DOHH2 (cell line): ENCODE results near the gene CEP112.

Experiments
- EZH2phosphoT487 ChIP-seq: fragments of 200-600 bp; sonication (generic); IDR thresholded peaks from 2 replicates; pipeline ENCODE4 v1.6.1; 2017; ENCODE audit warnings: borderline replicate concordance, mild to moderate bottlenecking, antibody characterized with exemption, low read length, moderate library complexity, mixed read lengths
- TF ChIP-seq, protein P1 (sequence below): fragments of 200-600 bp; sonication (generic); IDR thresholded peaks from one replicate; pipeline ENCODE4 v1.5.1; 2014; ENCODE audit warnings: antibody characterized with exemption, mild to moderate bottlenecking, low read depth, low read length; ENCODE audit not compliant: poor library complexity, severe bottlenecking

DNA sequence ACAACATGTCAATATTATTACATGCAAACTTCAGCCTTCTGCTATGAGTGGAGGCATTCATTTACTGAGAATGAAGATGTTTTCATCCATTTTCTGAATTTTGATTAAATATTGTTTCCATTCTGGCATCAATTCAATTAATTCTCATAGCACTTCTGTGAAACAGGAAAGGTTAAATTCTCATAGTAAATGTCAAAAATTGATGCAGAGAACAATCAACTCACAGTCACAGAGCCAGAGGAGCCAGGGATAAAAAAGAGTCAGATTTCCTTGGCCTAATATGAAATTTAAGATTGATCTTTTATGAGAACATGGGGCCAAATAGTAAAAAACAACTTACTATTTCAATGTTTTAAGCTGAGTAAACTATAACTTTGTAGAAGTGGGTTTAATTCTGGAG, 446.7 kb downstream of the CEP112 start:
- TF ChIP-seq, protein P1, sequence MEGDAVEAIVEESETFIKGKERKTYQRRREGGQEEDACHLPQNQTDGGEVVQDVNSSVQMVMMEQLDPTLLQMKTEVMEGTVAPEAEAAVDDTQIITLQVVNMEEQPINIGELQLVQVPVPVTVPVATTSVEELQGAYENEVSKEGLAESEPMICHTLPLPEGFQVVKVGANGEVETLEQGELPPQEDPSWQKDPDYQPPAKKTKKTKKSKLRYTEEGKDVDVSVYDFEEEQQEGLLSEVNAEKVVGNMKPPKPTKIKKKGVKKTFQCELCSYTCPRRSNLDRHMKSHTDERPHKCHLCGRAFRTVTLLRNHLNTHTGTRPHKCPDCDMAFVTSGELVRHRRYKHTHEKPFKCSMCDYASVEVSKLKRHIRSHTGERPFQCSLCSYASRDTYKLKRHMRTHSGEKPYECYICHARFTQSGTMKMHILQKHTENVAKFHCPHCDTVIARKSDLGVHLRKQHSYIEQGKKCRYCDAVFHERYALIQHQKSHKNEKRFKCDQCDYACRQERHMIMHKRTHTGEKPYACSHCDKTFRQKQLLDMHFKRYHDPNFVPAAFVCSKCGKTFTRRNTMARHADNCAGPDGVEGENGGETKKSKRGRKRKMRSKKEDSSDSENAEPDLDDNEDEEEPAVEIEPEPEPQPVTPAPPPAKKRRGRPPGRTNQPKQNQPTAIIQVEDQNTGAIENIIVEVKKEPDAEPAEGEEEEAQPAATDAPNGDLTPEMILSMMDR: no peak
- TF ChIP-seq EZH2phosphoT487: no peak
